ENCODE results near the gene OR5D18.
"Not testable (repeated sequence)": the region's sequence is repeated elsewhere in the genome, so short reads cannot be mapped to it uniquely, and the experiment has no call there.

OR5D18 gene

GRCh38 chr11:55819330-55819729, at the start of gene OR5D18:
TSS of gene OR5D18 (plus strand) at chr11:55819630. CDS start at chr11:55819630, 0 bp downstream.
- no peak for DNase-seq

GRCh38 chr11:55773138-55773537, 46.3 kb upstream of the OR5D18 start, which contains the start of gene OR5D13:
TSS of gene OR5D13 (plus strand) at chr11:55773438. CDS start at chr11:55773438, 0 bp downstream.
- no peak for DNase-seq

GRCh38 chr11:55791606-55792005, 27.8 kb upstream of the OR5D18 start:
- no peak for DNase-seq

GRCh38 chr11:55793321-55793720, 26.1 kb upstream of the OR5D18 start:
- DNase-seq: no peak

GRCh38 chr11:55795256-55795655, 24.2 kb upstream of the OR5D18 start, which contains the start of gene OR5D14:
TSS of gene OR5D14 (plus strand) at chr11:55795556. CDS start at chr11:55795556, 0 bp downstream.
- no peak for DNase-seq

GRCh38 chr11:55806248-55806647, 13.2 kb upstream of the OR5D18 start:
- DNase-seq: no peak

- no peak for DNase-seq
These were observed 8.4 kb upstream of the OR5D18 start, which contains the start of gene OR5L1 for GRCh38 chr11:55811067-55811466. TSS of gene OR5L1 (plus strand) at chr11:55811367. CDS start at chr11:55811467, 100 bp downstream.

- DNase-seq: no peak
These were observed 7.5 kb downstream of the OR5D18 start, which contains the start of gene OR5L2 for GRCh38 chr11:55826919-55827318. TSS of gene OR5L2 (plus strand) at chr11:55827219. CDS start at chr11:55827219, 0 bp downstream.

GRCh38 chr11:55838452-55838851, 19.0 kb downstream of the OR5D18 start, which contains the start of gene OR5D16:
TSS of gene OR5D16 (plus strand) at chr11:55838752. CDS start at chr11:55838752, 0 bp downstream.
- DNase-seq: no peak

- DNase-seq: no peak
These were observed 28.0 kb downstream of the OR5D18 start for GRCh38 chr11:55847453-55847852.

GRCh38 chr11:55849037-55849436, 29.6 kb downstream of the OR5D18 start:
- no peak for DNase-seq

GRCh38 chr11:55852141-55852540, 32.7 kb downstream of the OR5D18 start:
- DNase-seq: no peak

GRCh38 chr11:55854704-55855103, 35.3 kb downstream of the OR5D18 start:
- no peak for DNase-seq

GRCh38 chr11:55867354-55867753, 47.9 kb downstream of the OR5D18 start:
- DNase-seq: not testable (repeated sequence)
